ENCODE results near the gene KIF5C. TPM values are rescaled to one million over a fixed set of nuclear protein-coding genes. Genes with fewer than 3 reads are reported as not detected.
"Not testable (repeated sequence)": the region's sequence is repeated elsewhere in the genome, so short reads cannot be mapped to it uniquely, and the experiment has no call there.

Gene KIF5C
- total RNA-seq, 1 donor from 2014 or later, result 1.3 TPM

DNA sequence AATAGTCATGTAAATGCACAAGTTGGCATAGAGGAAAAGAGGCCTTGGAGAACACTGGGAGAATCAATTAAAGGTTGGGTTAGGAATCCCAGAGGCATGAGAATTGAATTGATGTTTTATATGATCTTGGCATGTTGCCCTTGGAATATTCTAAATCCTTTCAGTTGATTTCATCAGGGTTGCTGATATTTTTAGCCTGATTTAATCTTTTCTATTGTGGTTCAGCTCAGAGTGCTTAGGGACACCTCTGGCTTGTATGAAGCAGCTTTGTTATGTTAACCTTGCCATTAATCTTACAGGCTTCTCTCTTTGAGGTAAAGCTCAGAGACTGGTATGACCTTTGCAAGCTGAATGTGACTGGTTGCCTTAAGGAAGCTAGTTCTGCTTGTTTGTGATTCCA, 99.1 kb downstream of the KIF5C start:
- no peaks in the 10 kb centered on the region for H3K36me3 Mint-ChIP-seq
- no peaks in the 10 kb centered on the region for H3K27me3 Mint-ChIP-seq (ENCODE audit: low read depth)
- H3K9me3 Mint-ChIP-seq, result no peaks in the 10 kb centered on the region
- H3K4me3 Mint-ChIP-seq, result no peak overlapping the region
- TF ChIP-seq, protein P1, sequence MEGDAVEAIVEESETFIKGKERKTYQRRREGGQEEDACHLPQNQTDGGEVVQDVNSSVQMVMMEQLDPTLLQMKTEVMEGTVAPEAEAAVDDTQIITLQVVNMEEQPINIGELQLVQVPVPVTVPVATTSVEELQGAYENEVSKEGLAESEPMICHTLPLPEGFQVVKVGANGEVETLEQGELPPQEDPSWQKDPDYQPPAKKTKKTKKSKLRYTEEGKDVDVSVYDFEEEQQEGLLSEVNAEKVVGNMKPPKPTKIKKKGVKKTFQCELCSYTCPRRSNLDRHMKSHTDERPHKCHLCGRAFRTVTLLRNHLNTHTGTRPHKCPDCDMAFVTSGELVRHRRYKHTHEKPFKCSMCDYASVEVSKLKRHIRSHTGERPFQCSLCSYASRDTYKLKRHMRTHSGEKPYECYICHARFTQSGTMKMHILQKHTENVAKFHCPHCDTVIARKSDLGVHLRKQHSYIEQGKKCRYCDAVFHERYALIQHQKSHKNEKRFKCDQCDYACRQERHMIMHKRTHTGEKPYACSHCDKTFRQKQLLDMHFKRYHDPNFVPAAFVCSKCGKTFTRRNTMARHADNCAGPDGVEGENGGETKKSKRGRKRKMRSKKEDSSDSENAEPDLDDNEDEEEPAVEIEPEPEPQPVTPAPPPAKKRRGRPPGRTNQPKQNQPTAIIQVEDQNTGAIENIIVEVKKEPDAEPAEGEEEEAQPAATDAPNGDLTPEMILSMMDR (IDR thresholded peaks at IDR 0.05; ENCODE audit: unreplicated experiment), result no peak
- no peak for DNase-seq (ENCODE audit: low spot score in 2 of 2, unreplicated experiment in 2 of 2)
- H3K4me1 Mint-ChIP-seq, result peaks cover 11% of the 10 kb centered on the region
- no peak overlapping the region for H3K27ac Mint-ChIP-seq

DNA sequence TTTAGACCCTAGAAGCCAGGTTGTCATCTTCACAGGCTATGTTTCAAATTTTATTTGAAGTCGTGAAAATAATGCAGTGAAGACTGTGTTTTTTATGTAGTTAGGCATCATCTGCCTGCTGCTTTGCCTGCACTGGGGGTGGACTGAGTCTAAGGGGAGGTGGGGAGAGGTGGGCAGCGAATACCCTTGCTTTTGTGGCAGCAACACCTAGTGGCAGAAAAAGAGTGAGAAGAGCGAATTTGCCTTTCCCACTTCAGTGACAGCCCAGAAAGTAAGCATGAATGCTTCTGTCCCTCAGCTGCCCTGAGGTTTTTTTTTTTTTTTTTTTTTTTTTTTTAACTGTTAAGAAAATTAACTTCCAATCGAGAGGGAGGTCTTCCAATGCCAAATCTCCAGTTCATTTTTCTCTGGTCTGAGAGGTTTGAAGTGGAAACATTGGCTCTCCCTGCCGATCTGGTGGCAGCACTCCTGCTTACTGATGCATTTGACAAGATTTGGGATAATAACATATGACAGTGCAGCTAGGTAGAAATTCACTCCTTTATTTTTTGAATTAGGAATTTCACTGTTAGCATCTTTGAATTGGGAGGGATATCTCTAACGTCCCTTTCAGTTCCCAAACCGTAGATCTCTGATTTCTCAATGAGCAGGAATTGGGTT, 103.1 kb downstream of the KIF5C start:
- TF ChIP-seq, protein P1 (IDR thresholded peaks at IDR 0.05; ENCODE audit: unreplicated experiment), result no peak
- DNase-seq (ENCODE audit: low spot score in 2 of 2, unreplicated experiment in 2 of 2), result no peak
- Mint-ChIP-seq H3K27ac (no peak overlapping the region), H3K4me1 (peaks cover 3% of the 10 kb centered on the region), H3K9me3 (no peaks in the 10 kb centered on the region), H3K27me3 (ENCODE audit: low read depth) (no peaks in the 10 kb centered on the region), H3K36me3 (no peaks in the 10 kb centered on the region), H3K4me3 (no peak overlapping the region)

DNA sequence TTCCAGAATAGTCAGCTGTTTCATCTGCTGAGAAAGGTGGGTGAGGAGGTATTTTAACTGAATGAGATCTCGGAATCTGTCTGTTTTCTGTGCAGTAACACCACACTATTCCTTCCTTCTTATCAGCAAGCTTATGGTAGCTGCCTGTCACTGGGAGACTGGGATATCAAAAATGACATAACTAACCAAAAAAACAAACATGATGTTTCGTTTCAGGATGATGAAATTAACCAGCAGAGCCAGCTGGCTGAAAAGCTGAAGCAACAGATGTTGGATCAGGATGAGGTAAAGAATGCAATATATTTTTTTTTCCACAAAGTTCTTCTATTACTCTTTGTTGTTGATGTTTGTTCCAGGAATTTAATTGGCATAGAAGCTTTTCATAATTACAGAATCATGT, 103.7 kb downstream of the KIF5C start:
- DNase-seq (ENCODE audit: low spot score in 2 of 2, unreplicated experiment in 2 of 2), result no peak
- Mint-ChIP-seq H3K9me3 (no peaks in the 10 kb centered on the region), H3K36me3 (no peaks in the 10 kb centered on the region), H3K27ac (no peak overlapping the region), H3K4me1 (peaks cover 3% of the 10 kb centered on the region), H3K27me3 (ENCODE audit: low read depth) (no peaks in the 10 kb centered on the region), H3K4me3 (no peak overlapping the region)
- TF ChIP-seq, protein P1 (IDR thresholded peaks at IDR 0.05; ENCODE audit: unreplicated experiment), result no peak

DNA sequence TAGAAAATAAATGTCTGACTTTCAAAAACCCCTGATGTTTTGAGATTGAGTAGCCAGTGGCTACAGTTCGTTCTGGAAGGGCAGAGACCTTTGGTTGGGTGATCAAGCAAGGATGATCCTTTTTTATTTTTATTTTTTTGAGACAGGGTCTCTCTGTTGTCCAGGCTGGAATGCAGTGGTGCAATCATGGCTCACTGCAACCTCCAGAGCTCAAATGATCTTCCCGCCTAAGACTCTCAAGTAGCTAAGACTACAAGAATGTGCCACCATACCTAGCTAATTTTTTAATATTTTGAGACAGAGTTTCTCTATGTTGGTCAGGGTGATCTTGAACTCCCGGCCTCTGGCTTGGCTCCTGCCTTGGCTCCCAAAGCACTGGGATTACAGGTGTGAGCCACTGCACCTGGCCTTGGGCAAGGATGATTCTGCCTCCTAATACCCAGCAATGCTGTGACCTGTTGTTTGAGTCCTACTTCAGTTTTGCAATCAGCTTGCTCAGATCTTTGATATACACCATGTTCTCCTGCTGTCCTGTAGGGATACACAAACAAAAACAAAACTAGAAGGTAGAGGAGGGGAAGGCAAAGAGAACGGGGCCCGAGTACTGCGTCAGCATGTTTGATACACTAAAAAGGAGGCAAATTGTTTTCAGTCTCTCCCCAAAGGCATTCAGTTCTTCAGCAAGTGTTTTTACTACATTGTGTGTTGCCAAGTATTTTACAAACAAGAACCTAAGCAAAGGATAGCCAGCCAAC, 104.3 kb downstream of the KIF5C start:
- Mint-ChIP-seq H3K4me3 (no peak overlapping the region), H3K36me3 (no peaks in the 10 kb centered on the region), H3K4me1 (peaks cover 3% of the 10 kb centered on the region), H3K9me3 (no peaks in the 10 kb centered on the region), H3K27me3 (ENCODE audit: low read depth) (no peaks in the 10 kb centered on the region), H3K27ac (no peak overlapping the region)
- no peak for DNase-seq (ENCODE audit: low spot score in 2 of 2, unreplicated experiment in 2 of 2)
- TF ChIP-seq, protein P1 (IDR thresholded peaks at IDR 0.05; ENCODE audit: unreplicated experiment), result no peak

DNA sequence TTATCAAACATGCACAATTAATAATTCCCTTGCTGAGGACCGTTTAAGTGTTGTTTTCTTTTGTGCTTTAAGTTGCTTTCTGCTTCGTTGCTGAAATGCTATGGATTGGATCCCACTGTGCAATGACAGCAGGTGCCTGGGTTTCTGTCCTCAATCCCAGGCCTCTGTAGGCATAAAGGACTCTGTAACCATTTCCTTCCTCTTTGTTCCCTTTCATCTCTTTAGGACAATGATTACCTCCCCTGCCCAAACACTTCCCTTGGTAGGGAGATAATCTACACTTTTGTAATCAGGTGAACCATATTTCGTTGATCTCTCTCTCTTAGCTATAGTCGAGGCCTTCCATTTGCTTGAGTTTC, 104.9 kb downstream of the KIF5C start:
- Mint-ChIP-seq H3K27ac (no peak overlapping the region), H3K4me1 (peaks cover 3% of the 10 kb centered on the region), H3K27me3 (ENCODE audit: low read depth) (no peaks in the 10 kb centered on the region), H3K36me3 (no peaks in the 10 kb centered on the region), H3K9me3 (no peaks in the 10 kb centered on the region), H3K4me3 (no peak overlapping the region)
- TF ChIP-seq, protein P1 (IDR thresholded peaks at IDR 0.05; ENCODE audit: unreplicated experiment), result no peak
- no peak for DNase-seq (ENCODE audit: low spot score in 2 of 2, unreplicated experiment in 2 of 2)

DNA sequence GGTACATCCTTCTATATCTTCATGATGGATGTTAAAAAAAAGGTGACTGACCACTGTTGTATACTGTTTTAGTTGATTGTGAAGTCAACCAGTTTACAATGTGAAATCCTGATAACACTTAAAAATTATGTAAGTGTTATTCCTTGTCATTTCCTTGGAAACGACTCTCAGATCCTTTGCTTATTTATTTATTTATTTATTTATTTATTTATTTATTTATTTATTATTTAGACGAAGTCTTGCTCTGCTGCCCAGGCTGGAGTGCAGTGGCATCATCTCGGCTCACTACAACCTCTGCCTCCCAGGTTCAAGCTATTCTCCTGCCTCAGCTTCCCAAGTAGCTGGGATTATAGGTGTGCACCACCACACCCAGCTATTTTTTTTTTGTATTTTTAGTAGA, 105.5 kb downstream of the KIF5C start:
- H3K27ac Mint-ChIP-seq; H3K4me1 Mint-ChIP-seq; H3K9me3 Mint-ChIP-seq; H3K27me3 Mint-ChIP-seq (ENCODE audit: low read depth); H3K4me3 Mint-ChIP-seq; DNase-seq (ENCODE audit: low spot score in 2 of 2, unreplicated experiment in 2 of 2); H3K36me3 Mint-ChIP-seq: not testable (repeated sequence)

Data from mesothelial cell of epicardium (in vitro differentiated cells).